Measurements from ENCODE around the gene SSH3.

The SSH3 gene

GRCh38 chr11:67280341-67280787 lies 23.0 kb upstream of the SSH3 start:
- DNase-seq (ENCODE audit: low spot score) = no peak

GRCh38 chr11:67280788-67281551 lies 22.4 kb upstream of the SSH3 start:
- no peak for DNase-seq (ENCODE audit: low spot score)

- no peak for DNase-seq (ENCODE audit: low spot score)
Observed at GRCh38 chr11:67281552-67282150, 21.7 kb upstream of the SSH3 start.

DNA sequence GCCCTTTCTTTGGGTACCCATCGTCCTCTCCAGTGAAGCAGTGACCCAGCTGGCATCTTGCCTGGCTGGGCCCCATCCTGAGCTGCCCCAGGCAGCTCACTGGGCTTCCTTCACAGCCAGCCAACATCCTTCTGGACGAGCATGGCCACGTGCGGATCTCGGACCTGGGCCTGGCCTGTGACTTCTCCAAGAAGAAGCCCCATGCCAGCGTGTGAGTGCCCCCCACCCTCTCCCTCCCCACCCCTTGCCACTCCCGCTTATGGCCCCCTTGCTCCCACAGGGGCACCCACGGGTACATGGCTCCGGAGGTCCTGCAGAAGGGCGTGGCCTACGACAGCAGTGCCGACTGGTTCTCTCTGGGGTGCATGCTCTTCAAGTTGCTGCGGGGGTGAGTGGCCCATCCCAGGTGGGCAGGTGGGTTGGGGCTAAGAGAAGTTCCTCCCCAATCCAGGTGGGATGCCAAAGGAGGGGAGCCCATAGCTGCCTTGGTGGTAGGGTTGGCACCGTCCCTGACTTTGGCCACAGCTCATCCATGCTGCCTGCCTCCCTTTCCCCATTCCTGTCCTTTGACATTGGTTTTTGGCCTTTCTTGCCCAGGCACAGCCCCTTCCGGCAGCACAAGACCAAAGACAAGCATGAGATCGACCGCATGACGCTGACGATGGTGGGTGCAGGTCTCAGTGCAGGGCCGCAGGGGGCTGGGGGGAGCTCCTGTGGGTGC lies 21.0 kb upstream of the SSH3 start:
- DNase-seq (ENCODE audit: low spot score) = no peak

DNA sequence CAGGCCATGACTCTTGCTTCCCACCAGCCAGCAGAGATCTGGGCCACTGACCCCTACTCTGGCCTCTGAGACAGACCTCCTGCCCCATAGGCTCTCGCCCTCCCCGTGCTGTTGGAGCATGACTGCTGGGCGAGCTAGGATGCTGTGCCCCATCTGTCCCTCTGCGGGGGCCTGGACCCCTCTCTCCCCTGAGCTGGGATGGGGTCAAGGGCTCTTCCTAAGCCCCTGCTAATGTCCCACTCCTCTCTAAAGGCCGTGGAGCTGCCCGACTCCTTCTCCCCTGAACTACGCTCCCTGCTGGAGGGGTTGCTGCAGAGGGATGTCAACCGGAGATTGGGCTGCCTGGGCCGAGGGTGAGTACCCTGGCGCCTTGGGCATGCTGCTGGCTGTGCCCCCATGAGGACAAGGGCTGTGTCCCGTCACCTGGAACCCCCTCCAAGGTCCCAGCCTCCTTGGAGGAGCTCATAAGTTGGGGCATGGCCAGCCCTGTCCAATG lies 20.4 kb upstream of the SSH3 start:
- DNase-seq (ENCODE audit: low spot score) = no peak

- DNase-seq (ENCODE audit: low spot score) = no peak
Observed at GRCh38 chr11:67283481-67283963, 19.8 kb upstream of the SSH3 start.

GRCh38 chr11:67284811-67285540 lies 18.4 kb upstream of the SSH3 start:
- no peak for DNase-seq (ENCODE audit: low spot score)

DNA sequence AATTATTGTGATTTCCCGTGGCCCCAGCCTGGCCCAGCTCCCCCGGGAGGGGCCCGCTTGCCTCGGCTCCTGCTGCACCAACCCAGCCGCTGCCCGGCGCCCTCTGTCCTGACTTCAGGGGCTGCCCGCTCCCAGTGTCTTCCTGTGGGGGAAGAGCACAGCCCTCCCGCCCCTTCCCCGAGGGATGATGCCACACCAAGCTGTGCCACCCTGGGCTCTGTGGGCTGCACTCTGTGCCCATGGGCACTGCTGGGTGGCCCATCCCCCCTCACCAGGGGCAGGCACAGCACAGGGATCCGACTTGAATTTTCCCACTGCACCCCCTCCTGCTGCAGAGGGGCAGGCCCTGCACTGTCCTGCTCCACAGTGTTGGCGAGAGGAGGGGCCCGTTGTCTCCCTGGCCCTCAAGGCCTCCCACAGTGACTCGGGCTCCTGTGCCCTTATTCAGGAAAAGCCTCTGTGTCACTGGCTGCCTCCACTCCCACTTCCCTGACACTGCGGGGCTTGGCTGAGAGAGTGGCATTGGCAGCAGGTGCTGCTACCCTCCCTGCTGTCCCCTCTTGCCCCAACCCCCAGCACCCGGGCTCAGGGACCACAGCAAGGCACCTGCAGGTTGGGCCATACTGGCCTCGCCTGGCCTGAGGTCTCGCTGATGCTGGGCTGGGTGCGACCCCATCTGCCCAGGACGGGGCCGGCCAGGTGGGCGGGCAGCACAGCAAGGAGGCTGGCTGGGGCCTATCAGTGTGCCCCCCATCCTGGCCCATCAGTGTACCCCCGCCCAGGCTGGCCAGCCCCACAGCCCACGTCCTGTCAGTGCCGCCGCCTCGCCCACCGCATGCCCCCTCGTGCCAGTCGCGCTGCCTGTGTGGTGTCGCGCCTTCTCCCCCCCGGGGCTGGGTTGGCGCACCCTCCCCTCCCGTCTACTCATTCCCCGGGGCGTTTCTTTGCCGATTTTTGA lies 17.5 kb upstream of the SSH3 start:
- DNase-seq (ENCODE audit: low spot score) = no peak

- no peak for DNase-seq (ENCODE audit: low spot score)
Observed at GRCh38 chr11:67286621-67287333, 16.6 kb upstream of the SSH3 start.

DNA sequence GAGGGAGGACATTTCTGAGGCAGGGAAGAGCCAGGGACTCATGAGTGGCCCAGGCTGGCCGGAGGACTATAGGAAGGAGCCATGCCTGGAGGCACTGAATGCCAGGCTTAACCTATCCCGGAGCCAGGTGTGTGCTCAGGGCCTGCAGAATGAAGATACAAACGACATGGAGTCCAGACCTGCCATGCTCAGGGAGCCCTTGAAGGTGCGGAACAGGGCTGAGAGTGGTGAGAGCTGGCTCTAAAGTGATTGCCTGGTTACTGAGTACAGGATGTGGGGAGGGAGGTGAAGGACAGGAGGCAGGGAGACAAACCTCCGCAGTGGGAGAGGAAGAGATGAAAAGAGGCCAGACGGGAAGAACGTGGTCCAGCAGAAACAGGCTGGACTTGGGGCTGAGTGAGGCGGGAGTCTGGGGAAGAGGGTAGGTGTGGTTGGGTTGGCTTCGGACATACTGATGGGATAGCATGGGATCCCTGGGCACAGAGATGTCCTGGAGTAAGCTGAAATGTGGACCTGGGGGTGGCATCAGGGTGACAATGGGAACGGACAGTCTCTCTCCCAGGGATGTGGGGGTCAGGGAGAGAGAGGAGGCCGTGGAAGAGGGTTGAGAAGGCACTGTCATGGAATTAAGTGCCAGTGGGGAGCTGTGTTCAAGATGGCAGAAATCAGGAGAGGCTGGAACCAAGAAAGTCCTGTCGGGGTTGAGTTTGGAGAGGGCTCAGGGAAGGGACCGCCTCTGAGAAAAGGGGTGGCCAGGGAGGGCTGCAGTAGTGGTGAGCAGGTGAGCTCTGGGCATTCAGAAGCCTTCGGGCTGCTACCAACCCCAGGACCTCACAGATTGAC lies 15.8 kb upstream of the SSH3 start:
- no peak for DNase-seq (ENCODE audit: low spot score)

DNA sequence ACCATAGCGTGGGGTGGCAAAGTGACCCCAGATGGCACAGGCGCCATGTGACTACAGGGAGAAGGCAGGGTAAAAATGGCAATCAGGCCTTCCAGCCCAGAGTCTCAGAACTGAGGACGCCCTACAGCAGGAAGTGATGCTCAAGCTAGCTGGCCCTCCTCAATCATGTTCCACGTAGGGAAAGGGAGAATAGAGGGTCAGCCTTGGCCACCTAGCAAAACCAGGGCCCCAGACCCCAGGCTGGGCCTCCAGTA lies 15.2 kb upstream of the SSH3 start:
- no peak for DNase-seq (ENCODE audit: low spot score)

DNA sequence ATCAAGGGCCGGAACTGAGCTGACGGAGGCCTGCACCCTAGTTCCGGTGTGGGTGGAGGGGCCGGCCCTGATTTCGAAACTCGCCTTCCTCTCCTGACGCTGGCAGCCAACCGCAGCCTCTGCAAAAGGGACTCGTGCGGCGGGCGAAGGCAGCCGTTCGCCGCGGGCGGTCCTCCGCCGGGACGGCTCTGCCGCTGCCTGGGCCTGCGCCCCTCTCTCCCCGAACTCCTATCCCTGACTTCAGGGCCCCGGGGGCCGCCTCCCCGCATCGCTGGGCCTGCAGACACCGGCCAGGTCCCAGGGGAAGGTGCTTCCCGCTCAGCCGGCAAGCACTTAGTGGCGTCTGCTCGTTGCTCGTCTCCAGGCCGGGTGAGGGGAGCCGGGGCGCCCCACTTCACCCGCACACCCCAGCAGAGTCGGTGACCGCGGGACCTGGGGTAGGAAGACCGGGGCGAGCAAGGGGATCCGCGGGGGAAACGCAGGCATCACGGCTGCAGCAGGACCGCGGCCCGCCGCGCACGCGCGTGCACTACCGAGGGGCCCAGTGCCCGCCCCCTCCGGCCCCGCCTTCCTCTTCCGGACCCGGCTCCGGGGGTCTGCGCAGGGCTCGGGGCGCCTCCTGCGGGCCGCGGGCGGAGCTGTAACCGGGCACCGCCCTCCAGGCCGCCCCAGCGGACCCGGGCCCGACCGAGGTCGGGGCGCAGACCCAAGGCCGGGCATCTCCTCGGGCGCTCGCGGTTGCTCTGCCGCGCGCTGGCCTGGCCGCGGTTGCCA lies 14.7 kb upstream of the SSH3 start:
- DNase-seq (ENCODE audit: low spot score) = peak; percentile 91

DNA sequence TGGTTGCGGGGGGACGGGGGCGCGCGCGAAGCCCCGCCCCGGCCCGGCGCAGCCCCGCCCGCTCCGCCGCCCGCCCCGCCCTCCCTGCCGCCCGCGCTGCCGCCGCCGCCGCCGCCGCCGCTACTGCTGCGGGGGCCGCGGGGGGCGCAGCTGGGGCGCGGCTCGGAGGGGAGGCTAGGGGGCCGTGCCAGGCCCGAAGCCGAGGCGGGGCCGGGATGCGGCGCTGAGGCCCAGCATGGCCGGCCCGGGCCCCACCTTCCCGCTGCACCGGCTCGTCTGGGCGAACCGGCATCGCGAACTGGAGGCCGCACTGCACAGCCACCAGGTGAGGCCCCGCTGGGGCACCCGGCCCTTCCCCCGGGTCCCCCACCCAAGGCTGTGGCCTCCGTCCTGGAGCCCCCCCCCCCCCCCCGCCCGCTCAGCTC lies 14.1 kb upstream of the SSH3 start, which contains the start of gene ANKRD13D:
ANKRD13D (plus strand) TSS at position 78 of the 425 bp plus-strand sequence; CDS start at position 236, 158 bp downstream.
- no peak for DNase-seq (ENCODE audit: low spot score)

DNA sequence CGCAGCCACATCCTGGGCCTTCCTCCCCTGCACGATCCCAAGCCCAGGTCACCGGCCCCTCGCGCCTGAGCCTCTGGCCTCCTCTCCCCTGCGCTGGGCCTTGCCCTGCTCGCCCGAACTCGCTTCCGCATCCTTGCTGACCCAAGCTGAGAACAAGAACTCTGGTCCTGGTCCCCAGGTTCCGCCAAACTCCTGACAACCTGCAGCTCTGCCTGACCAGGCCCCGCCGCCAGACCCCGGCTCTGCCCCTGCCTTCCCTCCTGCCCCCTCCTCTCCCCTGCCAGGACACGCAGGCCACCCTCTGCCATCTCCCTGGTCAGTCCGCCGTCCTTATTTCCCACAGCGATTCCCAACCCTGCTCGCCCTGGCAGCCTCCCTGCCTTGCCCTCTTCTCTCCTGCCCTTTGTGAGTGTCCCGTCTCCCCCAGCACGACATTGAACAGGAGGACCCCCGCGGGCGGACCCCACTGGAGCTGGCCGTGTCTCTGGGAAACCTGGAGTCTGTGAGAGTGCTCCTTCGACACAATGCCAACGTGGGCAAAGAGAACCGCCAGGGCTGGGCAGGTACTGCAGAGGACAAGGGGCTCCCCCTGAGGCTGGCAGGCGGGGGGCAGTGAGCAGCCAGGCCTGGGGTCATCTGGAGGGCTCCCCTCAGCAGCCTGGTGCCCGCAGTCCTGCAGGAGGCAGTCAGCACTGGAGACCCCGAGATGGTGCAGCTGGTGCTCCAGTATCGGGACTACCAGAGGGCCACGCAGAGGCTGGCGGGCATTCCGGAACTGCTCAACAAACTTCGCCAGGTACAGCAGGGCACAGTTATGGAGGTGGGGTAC lies 13.5 kb upstream of the SSH3 start:
- DNase-seq (ENCODE audit: low spot score) = no peak

- no peak for DNase-seq (ENCODE audit: low spot score)
Observed at GRCh38 chr11:67290801-67291200, 12.5 kb upstream of the SSH3 start.

DNA sequence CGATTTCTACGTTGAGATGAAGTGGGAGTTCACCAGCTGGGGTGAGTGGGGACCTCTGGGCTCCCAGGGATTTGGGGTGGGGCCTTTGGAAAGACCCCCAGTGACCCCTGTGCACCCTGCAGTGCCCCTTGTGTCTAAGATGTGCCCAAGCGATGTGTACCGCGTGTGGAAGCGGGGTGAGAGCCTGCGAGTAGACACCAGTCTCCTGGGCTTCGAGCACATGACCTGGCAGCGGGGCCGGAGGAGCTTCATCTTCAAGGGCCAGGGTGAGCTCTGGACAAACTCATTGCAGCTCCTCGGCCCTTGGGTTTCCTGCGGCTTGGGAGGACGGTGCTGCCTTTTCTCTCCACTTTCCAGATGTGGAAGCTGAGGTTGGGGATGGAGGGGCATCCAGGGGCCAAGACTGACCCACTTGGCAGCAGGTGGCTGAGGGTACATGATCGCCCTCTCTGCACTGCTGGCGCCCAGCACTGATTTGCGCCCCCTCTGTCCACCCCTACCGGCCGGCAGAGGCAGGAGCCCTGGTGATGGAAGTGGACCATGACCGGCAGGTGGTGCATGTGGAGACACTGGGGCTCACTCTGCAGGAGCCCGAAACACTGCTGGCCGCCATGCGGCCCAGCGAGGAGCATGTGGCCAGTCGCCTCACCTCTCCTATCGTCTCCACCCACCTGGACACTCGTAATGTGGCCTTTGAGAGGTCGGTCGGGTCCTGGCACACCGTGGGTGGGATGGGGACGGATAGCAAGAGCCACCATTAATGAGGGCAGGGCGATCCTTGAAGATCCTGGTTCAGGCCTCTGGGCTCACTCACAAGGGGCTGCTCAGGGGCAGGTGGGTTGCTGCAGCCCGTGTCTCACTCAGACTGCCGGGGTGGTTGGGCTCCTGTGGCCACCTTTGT lies 11.6 kb upstream of the SSH3 start:
- no peak for DNase-seq (ENCODE audit: low spot score)

GRCh38 chr11:67292671-67293070 lies 10.7 kb upstream of the SSH3 start:
- peak; percentile 50 for DNase-seq (ENCODE audit: low spot score)

All from RKO (cell line).